PC-9 (cell line): ENCODE measurements around the gene AIF1L.

Experiments
- CTCF ChIP-seq: fragments of 200-600 bp; sonication (generic); conservative IDR thresholded peaks from 2 replicates; pipeline ENCODE4 v1.6.1; 2017; ENCODE audit warnings: mixed run types, antibody characterized with exemption, mild to moderate bottlenecking, moderate library complexity
- EZH2 ChIP-seq: fragments of 200-600 bp; sonication (generic); IDR thresholded peaks from 2 replicates; pipeline ENCODE4 v1.8.0; 2017; ENCODE audit warnings: antibody characterized with exemption, low read depth

- TF ChIP-seq CTCF (no peak), EZH2 (no peak)
Observed at GRCh38 chr9:131053896-131054295, 42.4 kb upstream of the AIF1L start.
